ENCODE data around the gene PPP1R2.

The PPP1R2 gene

DNA sequence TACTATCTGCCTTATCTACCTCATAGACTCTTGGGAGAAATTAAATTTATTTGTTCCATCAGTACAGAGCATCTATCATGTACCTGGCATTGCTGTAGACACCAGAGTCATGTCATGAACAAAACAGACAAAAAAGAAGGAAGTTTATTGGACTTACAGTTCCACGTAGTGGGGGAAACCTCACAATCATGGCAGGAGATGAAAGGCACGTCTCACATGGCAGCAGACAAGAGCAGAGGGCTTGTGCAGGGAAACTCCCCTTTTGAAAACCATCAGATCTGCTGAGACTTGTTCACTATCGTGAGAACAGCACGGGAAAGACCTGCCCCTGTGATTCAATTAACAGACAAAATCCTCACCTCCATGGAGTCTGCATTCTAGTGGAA lies 74.7 kb downstream of the PPP1R2 start:
- no peaks in the 10 kb centered on the region for H3K27me3 ChIP-seq (ENCODE audit: insufficient read depth, poor library complexity, severe bottlenecking)
- no peak for TF ChIP-seq REST (IDR thresholded peaks at IDR 0.05; ENCODE audit: insufficient replicate concordance, low read depth)
- TF ChIP-seq, protein P1, sequence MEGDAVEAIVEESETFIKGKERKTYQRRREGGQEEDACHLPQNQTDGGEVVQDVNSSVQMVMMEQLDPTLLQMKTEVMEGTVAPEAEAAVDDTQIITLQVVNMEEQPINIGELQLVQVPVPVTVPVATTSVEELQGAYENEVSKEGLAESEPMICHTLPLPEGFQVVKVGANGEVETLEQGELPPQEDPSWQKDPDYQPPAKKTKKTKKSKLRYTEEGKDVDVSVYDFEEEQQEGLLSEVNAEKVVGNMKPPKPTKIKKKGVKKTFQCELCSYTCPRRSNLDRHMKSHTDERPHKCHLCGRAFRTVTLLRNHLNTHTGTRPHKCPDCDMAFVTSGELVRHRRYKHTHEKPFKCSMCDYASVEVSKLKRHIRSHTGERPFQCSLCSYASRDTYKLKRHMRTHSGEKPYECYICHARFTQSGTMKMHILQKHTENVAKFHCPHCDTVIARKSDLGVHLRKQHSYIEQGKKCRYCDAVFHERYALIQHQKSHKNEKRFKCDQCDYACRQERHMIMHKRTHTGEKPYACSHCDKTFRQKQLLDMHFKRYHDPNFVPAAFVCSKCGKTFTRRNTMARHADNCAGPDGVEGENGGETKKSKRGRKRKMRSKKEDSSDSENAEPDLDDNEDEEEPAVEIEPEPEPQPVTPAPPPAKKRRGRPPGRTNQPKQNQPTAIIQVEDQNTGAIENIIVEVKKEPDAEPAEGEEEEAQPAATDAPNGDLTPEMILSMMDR (IDR thresholded peaks at IDR 0.05; ENCODE audit: insufficient read depth, low read length): no peak
- TF ChIP-seq GABPA (IDR thresholded peaks at IDR 0.05; ENCODE audit: low read depth): no peak
- no peak for TF ChIP-seq SPI1 (IDR thresholded peaks at IDR 0.05; ENCODE audit: borderline replicate concordance, low read depth)
- TF ChIP-seq POLR2AphosphoS5 (IDR thresholded peaks at IDR 0.05; ENCODE audit: low read depth): no peak
- no peak for DNase-seq (ENCODE audit: low read depth in 1 of 2, low spot score in 1 of 2)
- no peak overlapping the region for H3K27ac ChIP-seq (replicated peaks)
- no peak overlapping the region for H3K4me3 ChIP-seq (replicated peaks; ENCODE audit: insufficient read depth, low read length)

- H3K27me3 ChIP-seq (ENCODE audit: insufficient read depth, poor library complexity, severe bottlenecking): no peaks in the 10 kb centered on the region
- DNase-seq (ENCODE audit: low read depth in 1 of 2, low spot score in 1 of 2): no peak
- TF ChIP-seq GABPA (IDR thresholded peaks at IDR 0.05; ENCODE audit: low read depth) (no peak), SPI1 (IDR thresholded peaks at IDR 0.05; ENCODE audit: borderline replicate concordance, low read depth) (no peak), POLR2AphosphoS5 (IDR thresholded peaks at IDR 0.05; ENCODE audit: low read depth) (no peak), REST (IDR thresholded peaks at IDR 0.05; ENCODE audit: insufficient replicate concordance, low read depth) (no peak)
- TF ChIP-seq, protein P1 (IDR thresholded peaks at IDR 0.05; ENCODE audit: insufficient read depth, low read length): no peak
- H3K4me3 ChIP-seq (replicated peaks; ENCODE audit: insufficient read depth, low read length): no peak overlapping the region
- H3K27ac ChIP-seq (replicated peaks): no peak overlapping the region
Measured at GRCh38 chr3:195467641-195468390, 75.3 kb downstream of the PPP1R2 start.

GRCh38 chr3:195466251-195466650 lies 76.9 kb downstream of the PPP1R2 start:
- DNase-seq (ENCODE audit: low read depth in 1 of 2, low spot score in 1 of 2): no peak

More at GRCh38 chr3:195466251-195466650, 76.9 kb downstream of the PPP1R2 start:
- Histone ChIP-seq H3K27ac (replicated peaks) (no peak overlapping the region), H3K4me3 (replicated peaks; ENCODE audit: insufficient read depth, low read length) (no peak overlapping the region), H3K27me3 (ENCODE audit: insufficient read depth, poor library complexity, severe bottlenecking) (no peaks in the 10 kb centered on the region)
- TF ChIP-seq, protein P1 (IDR thresholded peaks at IDR 0.05; ENCODE audit: insufficient read depth, low read length): no peak
- TF ChIP-seq REST (IDR thresholded peaks at IDR 0.05; ENCODE audit: insufficient replicate concordance, low read depth) (no peak), SPI1 (IDR thresholded peaks at IDR 0.05; ENCODE audit: borderline replicate concordance, low read depth) (no peak), GABPA (IDR thresholded peaks at IDR 0.05; ENCODE audit: low read depth) (no peak), POLR2AphosphoS5 (IDR thresholded peaks at IDR 0.05; ENCODE audit: low read depth) (no peak)

All from HL-60 (cell line).